Karpas-422 (cell line): ENCODE data around the gene CCDC88B. TPM values are rescaled to one million over a fixed set of nuclear protein-coding genes. Genes with fewer than 3 reads are reported as not detected.
A peak's percentile ranks its signal among the peaks of the same experiment; 100 is the strongest.

Source experiments
- DNase-seq: peaks from one replicate; pipeline ENCODE4 v3.0.0-alpha.2; 2015
- H2AFZ ChIP-seq: fragments of 200-600 bp; sonication (generic); 2 replicates; pipeline ENCODE4 v1.6.1; 2014; ENCODE audit warnings: antibody characterized with exemption, low read length, mixed read lengths
- H3K27ac ChIP-seq: fragments of 200-600 bp; sonication (generic); 2 replicates; pipeline ENCODE4 v1.5.1; 2014; ENCODE audit warnings: mild to moderate bottlenecking, low read length, moderate library complexity
- H3K27me3 ChIP-seq: fragments of 200-600 bp; sonication (generic); 2 replicates; pipeline ENCODE4 v1.6.1; 2014; ENCODE audit warnings: low read length, mixed read lengths
- H3K36me3 ChIP-seq: fragments of 200-600 bp; sonication (generic); 2 replicates; pipeline ENCODE4 v1.6.1; 2014; ENCODE audit warnings: low read length, mixed read lengths; ENCODE audit not compliant: insufficient read depth
- H3K4me1 ChIP-seq: fragments of 200-600 bp; sonication (generic); 2 replicates; pipeline ENCODE4 v1.6.1; 2014; ENCODE audit warnings: mild to moderate bottlenecking, low read length, mixed read lengths
- H3K4me2 ChIP-seq: fragments of 200-600 bp; sonication (generic); 2 replicates; pipeline ENCODE4 v1.6.1; 2014; ENCODE audit warnings: low read length, low read depth, mild to moderate bottlenecking; ENCODE audit not compliant: poor library complexity, severe bottlenecking
- H3K4me3 ChIP-seq: fragments of 200-600 bp; sonication (generic); 2 replicates; pipeline ENCODE4 v1.5.1; 2014; ENCODE audit warnings: mild to moderate bottlenecking, antibody characterized with exemption, low read length, mixed read lengths
- H3K79me2 ChIP-seq: fragments of 200-600 bp; sonication (generic); 2 replicates; pipeline ENCODE4 v1.6.1; 2014; ENCODE audit warnings: mild to moderate bottlenecking, low read length, mixed read lengths
- H3K9ac ChIP-seq: fragments of 200-600 bp; sonication (generic); 2 replicates; pipeline ENCODE4 v1.6.0; 2014; ENCODE audit warnings: low read length
- H3K9me2 ChIP-seq: fragments of 200-600 bp; sonication (generic), shearing (Covaris generic); replicated peaks from 2 replicates; pipeline ENCODE4 v1.6.0; 2014; ENCODE audit warnings: mild to moderate bottlenecking, low read length, moderate library complexity; ENCODE audit not compliant: insufficient read depth
- H3K9me3 ChIP-seq: fragments of 300-700, 200-600 bp; sonication (generic); 2 replicates; pipeline ENCODE4 v1.6.1; 2014; ENCODE audit warnings: low read length, mixed read lengths
- H4K20me1 ChIP-seq: fragments of 200-600 bp; sonication (generic); 2 replicates; pipeline ENCODE4 v1.6.1; 2014; ENCODE audit warnings: mild to moderate bottlenecking, antibody characterized with exemption, low read length, low read depth; ENCODE audit not compliant: insufficient read depth
- total RNA-seq: library from RNA; depleted of rRNA; stranded (reverse); fragments of >200 nt; shearing (Covaris generic); gene quantifications from 2 replicates; pipeline ENCODE4 v1.2.3, GENCODE V29; 2014; ENCODE audit warnings: low replicate concordance

The CCDC88B gene
- total RNA-seq, 1 experiment from 2014 or later: 34.9 TPM

DNA sequence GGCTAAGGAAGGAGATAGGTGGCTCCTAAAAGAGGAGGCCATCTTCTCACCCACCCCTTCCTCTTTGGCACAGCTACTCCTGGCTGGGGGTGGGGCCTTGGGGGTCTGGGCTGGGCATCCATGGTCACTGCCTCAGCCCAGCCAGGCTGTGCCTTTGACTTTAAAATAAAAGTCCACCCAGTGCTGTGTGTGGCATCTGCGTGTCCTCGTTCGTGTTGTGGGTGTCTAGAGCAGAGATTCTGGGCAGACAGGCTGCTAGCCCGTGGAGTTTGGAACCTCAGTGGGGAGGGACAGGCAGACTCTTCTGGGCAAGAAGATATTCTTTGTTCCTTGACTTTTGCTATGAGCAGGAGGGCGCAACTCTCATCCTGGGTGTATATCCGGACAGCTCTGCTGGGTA lies 32.0 kb downstream of the CCDC88B start:
- H3K27ac ChIP-seq: no peak overlapping the region
- no peak overlapping the region for H2AFZ ChIP-seq
- no peak overlapping the region for H3K4me2 ChIP-seq
- H3K9me3 ChIP-seq: no peaks in the 10 kb centered on the region
- no peak for DNase-seq
- no peak overlapping the region for H3K9ac ChIP-seq
- peaks cover 4% of the 10 kb centered on the region for H3K4me1 ChIP-seq
- H4K20me1 ChIP-seq: no peaks in the 10 kb centered on the region
- H3K36me3 ChIP-seq: peaks cover 3% of the 10 kb centered on the region; the same call in 1 of the 2 replicates
- H3K4me3 ChIP-seq: no peak overlapping the region
- no peaks in the 10 kb centered on the region for H3K27me3 ChIP-seq
- H3K9me2 ChIP-seq: no peaks in the 10 kb centered on the region
- no peaks in the 10 kb centered on the region for H3K79me2 ChIP-seq

DNA sequence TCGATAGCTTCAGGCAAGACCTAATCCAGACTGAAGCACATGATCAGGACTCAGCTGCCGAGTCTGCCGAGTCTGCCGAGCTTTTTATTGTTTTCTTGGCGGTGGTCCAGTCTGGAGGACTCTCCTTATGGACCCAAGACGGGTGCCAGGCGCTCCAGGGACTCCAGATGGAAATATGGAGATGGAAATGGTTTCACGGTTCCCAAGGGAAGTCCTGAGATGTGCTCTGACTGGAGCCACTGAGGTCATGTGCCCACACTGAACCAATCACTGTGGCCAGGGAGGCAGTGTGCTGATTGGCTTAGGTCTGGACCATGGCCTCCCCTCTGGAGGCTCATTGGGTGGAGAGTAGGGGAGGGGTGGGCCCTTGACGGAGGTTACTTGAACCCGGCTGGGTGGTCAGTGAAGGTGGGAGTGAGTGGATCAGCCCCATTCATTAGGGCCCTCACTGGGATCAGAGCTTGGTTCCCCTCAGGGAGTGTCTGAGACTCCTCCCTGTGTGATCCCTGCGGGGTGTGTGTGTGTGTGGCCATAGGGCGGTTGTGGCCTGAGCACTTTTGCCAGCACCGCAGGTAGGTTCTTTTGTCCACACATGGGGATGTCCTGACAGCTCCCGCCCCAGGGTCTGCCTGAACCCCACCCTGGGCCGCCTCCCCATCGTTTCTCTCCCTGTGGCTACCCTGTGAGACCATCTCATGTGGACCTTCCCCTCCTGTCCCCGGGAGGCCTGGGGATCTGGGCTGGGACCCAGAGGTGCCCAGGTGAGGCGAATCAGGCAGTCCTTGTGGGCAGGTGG lies 33.0 kb downstream of the CCDC88B start:
- no peaks in the 10 kb centered on the region for H3K9me3 ChIP-seq
- H3K4me2 ChIP-seq: no peak overlapping the region
- H3K9me2 ChIP-seq: no peaks in the 10 kb centered on the region
- H3K27me3 ChIP-seq: no peaks in the 10 kb centered on the region
- no peak overlapping the region for H2AFZ ChIP-seq
- H3K27ac ChIP-seq: no peak overlapping the region
- H3K4me1 ChIP-seq: peaks cover 4% of the 10 kb centered on the region
- DNase-seq: peak; percentile 75
- peaks cover 3% of the 10 kb centered on the region; the same call in 1 of the 2 replicates for H3K36me3 ChIP-seq
- no peaks in the 10 kb centered on the region for H4K20me1 ChIP-seq
- no peaks in the 10 kb centered on the region for H3K79me2 ChIP-seq
- no peak overlapping the region for H3K9ac ChIP-seq
- no peak overlapping the region for H3K4me3 ChIP-seq

DNA sequence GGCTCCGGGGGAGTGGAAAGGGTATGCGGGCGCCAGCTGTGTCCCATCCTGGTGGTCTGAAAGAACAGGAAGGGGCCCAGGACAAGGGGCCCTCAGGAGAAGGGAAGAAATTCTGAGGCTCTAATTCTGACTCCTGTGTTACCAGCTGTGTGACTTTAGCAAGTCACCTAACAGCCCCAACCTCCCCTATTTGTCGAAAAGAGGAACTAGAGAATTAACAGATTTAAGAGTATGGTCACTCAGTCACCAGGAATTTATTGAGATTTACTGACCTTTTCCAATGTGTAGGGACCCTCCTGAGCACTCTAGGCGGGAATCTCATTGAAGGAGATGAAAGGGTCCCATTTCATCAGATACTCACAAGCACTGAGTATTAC lies 33.6 kb downstream of the CCDC88B start:
- peaks cover 3% of the 10 kb centered on the region; the same call in 1 of the 2 replicates for H3K36me3 ChIP-seq
- peaks cover 4% of the 10 kb centered on the region for H3K4me1 ChIP-seq
- H3K4me2 ChIP-seq: no peak overlapping the region
- H3K27me3 ChIP-seq: no peaks in the 10 kb centered on the region
- H3K27ac ChIP-seq: no peak overlapping the region
- no peaks in the 10 kb centered on the region for H3K9me3 ChIP-seq
- H3K79me2 ChIP-seq: no peaks in the 10 kb centered on the region
- no peaks in the 10 kb centered on the region for H3K9me2 ChIP-seq
- H4K20me1 ChIP-seq: no peaks in the 10 kb centered on the region
- H2AFZ ChIP-seq: no peak overlapping the region
- DNase-seq: peak; percentile 54
- no peak overlapping the region for H3K4me3 ChIP-seq
- H3K9ac ChIP-seq: no peak overlapping the region

DNA sequence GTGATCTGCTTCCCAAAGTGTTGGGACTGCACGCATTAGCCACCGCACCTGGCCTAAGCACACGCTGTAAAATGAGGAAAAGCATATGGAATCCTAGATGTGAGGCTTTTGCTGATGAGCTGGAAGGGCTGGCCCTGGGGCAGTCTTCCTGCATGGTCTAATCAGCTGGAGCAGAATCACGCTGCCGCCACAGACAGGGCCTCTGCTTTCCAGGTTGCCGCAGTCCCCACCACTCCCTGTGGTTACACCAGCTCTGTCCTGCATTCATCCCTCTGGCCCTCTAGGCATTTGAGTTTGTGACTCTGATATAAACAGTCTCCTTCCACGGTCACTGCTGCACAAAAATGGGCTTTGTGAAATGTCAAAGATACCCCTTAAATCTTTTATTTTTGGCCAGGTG lies 36.1 kb downstream of the CCDC88B start:
- Histone ChIP-seq H3K9me3 (no peaks in the 10 kb centered on the region), H3K9ac (no peak overlapping the region), H3K9me2 (no peaks in the 10 kb centered on the region), H3K27me3 (no peaks in the 10 kb centered on the region), H3K4me1 (peaks cover 4% of the 10 kb centered on the region), H3K4me3 (no peak overlapping the region), H3K27ac (no peak overlapping the region), H2AFZ (no peak overlapping the region), H3K36me3 (no peaks in the 10 kb centered on the region), H3K4me2 (no peak overlapping the region), H3K79me2 (no peaks in the 10 kb centered on the region), H4K20me1 (no peaks in the 10 kb centered on the region)
- no peak for DNase-seq

DNA sequence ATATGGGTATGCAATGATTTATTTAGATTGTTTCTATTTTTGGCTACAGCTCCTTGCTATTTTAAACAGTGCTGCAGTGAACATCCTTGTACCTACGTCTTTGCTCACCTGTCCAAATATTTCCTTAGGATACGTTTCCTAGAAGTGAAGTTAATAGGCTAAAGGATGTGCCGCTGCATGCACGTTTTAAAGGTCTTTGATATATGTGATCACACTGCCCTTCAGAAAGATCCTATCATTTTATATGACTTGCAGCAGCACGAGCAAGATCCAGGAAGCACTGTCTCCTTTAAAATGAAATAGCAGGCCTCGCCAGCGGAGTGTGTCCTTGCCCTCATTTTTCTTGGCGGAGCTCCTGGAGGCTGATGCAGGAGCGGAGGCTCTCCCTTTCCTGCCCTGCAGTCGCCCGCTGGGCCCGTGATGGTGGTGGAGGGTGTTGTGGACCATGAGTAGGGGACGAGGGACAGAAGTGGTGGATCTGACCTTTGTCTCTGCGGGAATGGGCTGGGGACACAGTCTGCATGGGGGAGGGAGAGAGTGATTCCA lies 38.4 kb downstream of the CCDC88B start:
- H3K36me3 ChIP-seq: no peaks in the 10 kb centered on the region
- H3K9me3 ChIP-seq: no peaks in the 10 kb centered on the region
- H2AFZ ChIP-seq: no peak overlapping the region
- H3K27ac ChIP-seq: no peak overlapping the region
- H4K20me1 ChIP-seq: no peaks in the 10 kb centered on the region
- H3K4me1 ChIP-seq: peaks cover 1% of the 10 kb centered on the region
- no peaks in the 10 kb centered on the region for H3K27me3 ChIP-seq
- H3K9ac ChIP-seq: no peak overlapping the region
- no peaks in the 10 kb centered on the region for H3K9me2 ChIP-seq
- H3K4me2 ChIP-seq: no peak overlapping the region
- DNase-seq: no peak
- H3K4me3 ChIP-seq: no peak overlapping the region
- no peaks in the 10 kb centered on the region for H3K79me2 ChIP-seq

DNA sequence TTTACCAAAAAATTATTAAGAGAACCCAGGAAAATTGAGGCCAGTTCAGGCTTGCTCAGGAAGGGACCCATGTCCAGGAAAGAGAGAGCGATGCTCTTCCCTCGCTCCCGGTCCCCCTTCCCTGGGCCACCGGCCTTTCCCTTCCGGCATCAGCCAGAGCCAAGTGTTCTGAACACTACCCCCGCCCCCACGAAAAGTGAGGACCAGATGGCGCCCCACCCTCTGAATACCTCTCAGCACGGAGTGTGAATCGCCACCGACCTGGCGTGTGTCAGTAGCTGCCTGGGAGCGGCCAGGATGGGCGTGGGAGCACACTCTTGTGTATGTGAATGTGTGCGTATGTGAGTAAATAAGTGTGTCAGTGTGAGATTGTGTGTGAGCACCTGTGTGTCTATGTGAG lies 39.2 kb downstream of the CCDC88B start:
- Histone ChIP-seq H3K9ac (no peak overlapping the region), H3K9me3 (no peaks in the 10 kb centered on the region), H4K20me1 (no peaks in the 10 kb centered on the region), H3K4me3 (no peak overlapping the region), H3K36me3 (no peaks in the 10 kb centered on the region), H3K4me1 (no peaks in the 10 kb centered on the region), H3K4me2 (no peak overlapping the region), H3K79me2 (no peaks in the 10 kb centered on the region), H3K9me2 (no peaks in the 10 kb centered on the region), H3K27ac (no peak overlapping the region), H3K27me3 (no peaks in the 10 kb centered on the region), H2AFZ (no peak overlapping the region)
- no peak for DNase-seq

DNA sequence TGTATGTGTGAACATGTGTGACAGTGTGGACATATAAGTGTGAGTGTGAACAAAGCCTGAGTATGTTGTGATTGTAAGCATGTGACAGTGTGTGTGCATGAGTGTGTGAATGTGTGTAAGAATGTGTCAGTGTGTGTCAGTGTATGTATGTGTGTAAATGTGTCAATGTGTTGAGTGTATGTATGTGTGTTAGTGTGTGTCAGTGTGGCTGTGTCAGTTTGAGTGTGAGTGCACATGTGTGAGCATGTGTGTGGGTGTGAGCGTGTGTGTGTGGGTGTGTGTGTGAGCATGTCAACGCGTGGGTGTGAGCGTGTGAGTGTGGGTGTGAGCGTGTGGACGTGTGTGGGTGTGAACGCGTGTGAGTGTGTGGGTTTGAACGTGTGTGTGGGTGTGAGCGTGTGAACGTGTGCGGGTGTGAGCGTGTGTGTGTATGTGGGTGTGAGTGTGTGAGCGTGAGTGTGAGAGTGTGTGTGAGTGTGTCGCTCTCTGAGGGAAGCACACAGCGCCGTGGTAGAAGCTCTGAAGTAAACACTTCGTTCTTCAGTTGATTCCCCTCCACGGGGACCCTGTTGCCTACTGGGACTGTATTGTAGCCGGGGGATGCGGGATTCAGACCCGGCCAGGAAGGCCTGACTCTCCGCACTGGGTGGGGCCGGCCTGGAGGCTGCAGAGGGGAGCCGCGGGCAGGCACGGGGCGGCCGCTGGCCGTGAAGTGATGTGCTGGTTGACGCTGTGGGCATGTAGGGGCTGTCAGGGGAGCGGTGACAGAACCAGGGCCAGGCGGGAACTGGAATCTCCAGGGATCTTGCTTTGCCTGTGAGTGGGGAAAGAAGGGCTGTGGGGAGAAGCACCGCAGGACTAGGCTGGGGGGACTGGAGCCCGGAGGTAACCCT lies 40.1 kb downstream of the CCDC88B start:
- Histone ChIP-seq H3K9me2 (no peaks in the 10 kb centered on the region), H3K9me3 (no peaks in the 10 kb centered on the region), H3K79me2 (no peaks in the 10 kb centered on the region), H3K4me2 (no peak overlapping the region), H4K20me1 (no peaks in the 10 kb centered on the region), H3K4me3 (no peak overlapping the region), H3K4me1 (no peaks in the 10 kb centered on the region), H2AFZ (no peak overlapping the region), H3K9ac (no peak overlapping the region), H3K27ac (no peak overlapping the region), H3K27me3 (no peaks in the 10 kb centered on the region), H3K36me3 (no peaks in the 10 kb centered on the region)
- no peak for DNase-seq

DNA sequence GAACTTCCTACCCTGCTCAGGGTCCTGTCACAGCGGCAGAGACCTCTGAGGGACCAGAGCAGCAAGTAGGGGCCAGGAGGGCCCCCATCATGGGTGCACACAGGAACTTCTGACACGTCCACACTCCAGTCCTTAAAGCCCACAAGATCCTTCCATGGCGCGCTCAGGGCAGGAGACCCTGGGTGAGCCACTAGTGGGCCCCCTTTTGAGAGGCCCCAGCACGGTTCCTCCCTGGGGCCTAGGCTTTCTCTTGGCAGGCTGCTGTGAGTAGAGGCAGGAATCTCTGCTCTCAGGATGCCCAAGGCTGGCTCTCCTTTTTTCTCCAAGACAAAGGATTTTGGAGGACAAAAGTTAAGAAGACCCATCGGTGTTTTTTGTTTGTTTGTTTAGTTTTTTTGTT lies 41.3 kb downstream of the CCDC88B start:
- H2AFZ ChIP-seq: no peak overlapping the region
- no peak overlapping the region for H3K9ac ChIP-seq
- H3K4me2 ChIP-seq: no peak overlapping the region
- H3K9me2 ChIP-seq: no peaks in the 10 kb centered on the region
- H3K4me3 ChIP-seq: no peak overlapping the region
- no peak for DNase-seq
- H3K9me3 ChIP-seq: no peaks in the 10 kb centered on the region
- no peaks in the 10 kb centered on the region; the same call in 1 of the 2 replicates for H3K4me1 ChIP-seq
- no peaks in the 10 kb centered on the region for H4K20me1 ChIP-seq
- no peaks in the 10 kb centered on the region for H3K36me3 ChIP-seq
- no peaks in the 10 kb centered on the region for H3K27me3 ChIP-seq
- no peaks in the 10 kb centered on the region for H3K79me2 ChIP-seq
- no peak overlapping the region for H3K27ac ChIP-seq
